ENCODE data around the gene DCAF5.

DCAF5 gene

DNA sequence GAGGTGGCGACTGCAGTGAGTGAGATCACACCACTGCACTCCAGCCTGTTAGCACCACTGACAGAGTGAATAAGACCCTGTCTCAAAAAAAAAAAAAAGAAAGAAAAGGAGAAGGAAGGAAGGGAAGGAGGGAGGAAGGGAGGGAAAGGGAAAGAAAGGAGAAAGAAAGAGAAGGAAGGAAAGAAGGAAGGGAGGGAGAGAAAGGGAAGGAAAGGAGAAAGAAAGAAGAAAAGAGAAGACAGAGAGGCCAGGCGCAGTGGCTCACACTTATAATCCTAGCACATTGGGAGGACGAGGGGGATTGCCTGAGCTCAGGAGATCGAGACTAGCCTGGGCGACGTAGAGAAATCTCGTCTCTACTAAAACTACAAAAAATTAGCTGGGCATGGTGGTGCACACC is 13.2 kb downstream of the DCAF5 start:
- DNase-seq, result no peak

DNA sequence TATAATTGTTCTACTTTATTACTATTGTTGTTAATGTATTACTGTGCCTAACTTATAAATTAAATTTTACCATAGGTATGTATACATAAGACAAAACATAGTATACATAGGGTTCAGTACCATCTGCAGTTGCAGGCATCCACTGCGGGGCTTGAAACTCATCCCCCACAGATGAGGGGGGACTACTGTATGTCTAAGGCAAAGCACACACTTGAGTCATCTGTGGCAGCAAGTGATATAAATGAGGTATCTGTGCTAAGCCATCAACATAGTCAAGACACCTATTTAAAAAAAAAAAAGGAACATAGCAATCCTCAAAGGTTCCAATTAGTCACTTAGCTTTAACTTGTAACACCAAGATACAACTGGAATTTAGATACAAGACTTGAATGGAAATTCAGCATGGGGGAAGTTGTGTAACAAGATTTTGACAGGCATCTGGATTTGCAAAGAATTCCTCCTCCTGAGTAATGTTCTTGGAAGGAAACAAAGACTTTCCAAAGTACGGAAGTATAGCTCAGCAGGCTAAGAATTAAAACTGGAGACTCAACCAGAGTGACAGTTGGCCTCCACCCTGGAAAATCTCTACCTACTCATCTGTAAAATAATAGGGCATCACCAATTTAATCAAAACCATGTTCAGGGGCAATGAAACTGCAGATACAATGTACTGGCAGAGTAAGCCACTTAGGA is 14.9 kb downstream of the DCAF5 start:
- DNase-seq, result peak; percentile 24

DNA sequence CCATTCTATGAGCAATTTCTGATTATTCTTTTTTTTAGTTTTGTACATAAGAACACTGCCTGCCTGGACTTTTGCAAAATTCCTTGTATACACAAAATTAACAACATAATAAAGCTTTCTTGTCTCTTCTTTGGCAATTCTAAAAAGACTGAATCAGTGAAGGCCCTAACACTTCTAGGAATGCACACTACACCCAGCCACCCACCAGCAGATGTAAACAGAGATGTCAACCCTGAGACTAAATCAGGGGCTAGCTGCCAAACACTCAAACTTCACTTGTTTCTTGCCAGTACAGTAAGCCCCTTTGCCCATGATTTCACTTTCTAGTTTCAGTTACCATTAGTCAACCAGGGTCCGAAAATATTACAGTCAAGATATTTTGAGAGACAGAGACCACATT is 15.5 kb downstream of the DCAF5 start:
- DNase-seq, result no peak

DNA sequence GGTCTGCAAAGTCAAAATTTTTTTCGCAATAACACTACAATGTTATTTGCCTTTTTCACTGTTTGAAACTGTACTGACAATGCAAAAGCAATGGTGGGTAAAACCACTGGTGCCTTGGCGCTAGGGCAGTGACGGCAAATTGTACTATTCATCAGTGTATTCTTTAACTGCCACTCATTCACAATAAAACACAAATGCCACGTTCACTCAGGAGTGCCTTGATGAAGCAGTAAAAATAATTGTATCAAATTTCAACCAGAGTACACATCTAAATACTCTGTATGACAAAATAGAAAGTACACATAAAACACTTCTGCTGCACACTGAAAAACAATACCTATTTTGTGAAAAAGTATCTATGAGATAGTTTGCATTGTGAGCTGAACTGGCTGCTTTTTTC is 17.8 kb downstream of the DCAF5 start:
- DNase-seq, result no peak

DNA sequence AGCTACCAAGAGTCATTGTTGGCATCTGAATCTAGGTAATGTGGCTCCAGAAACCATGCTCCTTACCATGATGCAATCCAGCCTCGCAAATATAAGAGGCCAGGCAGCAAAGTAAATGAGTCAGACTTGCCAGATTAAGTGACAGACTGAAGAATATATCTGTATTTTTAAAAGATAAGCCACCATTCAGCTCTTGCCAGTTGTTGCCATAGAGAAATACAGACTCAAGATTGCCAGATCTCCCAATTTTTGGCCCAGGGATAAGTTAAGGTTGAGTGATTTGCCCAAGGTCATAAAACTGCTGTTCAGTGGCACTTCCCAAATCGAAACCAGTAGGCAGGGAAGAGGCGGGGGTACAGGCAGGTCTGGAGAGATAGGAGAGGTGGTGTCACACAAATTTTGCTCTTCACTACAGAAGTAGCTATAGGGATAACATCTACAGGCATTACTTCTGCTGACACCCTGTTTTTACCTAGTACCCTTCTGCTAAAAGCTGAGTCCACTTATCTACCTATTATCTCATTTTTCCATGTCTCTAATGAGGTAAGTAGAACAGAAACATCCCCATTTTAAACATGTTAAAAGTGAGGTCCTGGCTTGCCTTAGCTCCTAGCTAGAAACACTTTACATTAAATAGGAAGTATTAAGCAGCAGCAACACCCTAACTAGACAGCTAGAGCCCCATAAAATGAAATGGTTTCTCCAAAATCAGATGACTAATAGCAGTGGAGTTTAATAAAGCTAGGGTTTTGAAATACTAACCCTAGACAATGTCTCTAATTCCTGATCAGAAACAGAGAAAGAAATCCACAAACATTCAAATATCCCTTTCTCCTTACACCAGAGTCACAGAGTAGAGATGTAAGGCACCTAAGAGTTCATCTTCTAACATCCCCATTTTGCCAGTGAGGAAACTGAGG is 19.5 kb downstream of the DCAF5 start:
- peak; percentile 22 for DNase-seq

DNA sequence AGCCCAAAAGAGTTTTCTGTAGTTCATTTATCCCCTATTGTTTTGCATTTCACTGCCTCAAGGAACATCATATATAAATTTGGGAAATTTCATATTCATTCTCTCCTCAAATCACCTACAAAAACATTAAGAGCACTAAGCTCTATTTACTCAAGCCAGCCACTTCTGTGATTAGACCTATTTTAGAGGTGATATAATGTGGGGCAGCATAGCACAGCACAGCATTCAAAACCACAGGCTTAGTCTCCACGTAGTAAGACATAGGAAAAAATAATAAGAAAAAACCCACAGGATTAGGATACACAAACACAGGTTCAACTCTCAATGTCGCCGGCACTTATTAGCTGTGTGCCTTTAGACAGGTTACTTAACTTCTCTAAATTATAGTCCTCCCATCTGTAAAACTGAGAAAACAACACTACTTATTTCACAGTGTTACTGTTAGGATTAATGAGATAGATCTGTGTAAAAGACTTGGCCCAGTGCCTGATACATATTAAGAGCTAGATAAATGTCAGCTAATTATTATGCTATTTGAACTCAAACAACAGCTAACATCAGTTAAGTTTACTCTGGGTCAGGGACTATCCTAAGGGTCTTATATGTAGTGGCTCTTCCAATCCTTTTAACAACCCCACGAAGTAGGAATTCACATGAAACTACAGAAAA is 20.3 kb downstream of the DCAF5 start:
- DNase-seq, result no peak

DNA sequence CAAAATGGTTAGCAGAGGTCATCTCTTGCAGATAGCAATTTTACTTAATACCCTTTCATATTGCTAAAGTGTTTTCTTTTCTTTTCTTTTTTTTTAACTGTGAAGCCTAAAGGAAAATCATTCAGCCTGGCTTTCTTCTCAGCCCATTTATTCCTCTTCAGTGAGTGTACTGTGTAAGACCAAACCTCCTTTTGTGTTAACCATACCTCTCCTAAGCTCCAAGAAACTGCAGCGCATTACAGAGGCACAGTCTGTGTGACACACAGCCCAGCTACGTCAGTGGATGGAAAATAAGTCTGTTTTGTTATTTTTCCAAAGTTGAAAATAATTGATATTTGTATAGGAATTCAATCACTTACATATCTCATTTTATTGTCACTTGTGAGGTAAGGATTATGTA is 21.7 kb downstream of the DCAF5 start:
- no peak for DNase-seq

DNA sequence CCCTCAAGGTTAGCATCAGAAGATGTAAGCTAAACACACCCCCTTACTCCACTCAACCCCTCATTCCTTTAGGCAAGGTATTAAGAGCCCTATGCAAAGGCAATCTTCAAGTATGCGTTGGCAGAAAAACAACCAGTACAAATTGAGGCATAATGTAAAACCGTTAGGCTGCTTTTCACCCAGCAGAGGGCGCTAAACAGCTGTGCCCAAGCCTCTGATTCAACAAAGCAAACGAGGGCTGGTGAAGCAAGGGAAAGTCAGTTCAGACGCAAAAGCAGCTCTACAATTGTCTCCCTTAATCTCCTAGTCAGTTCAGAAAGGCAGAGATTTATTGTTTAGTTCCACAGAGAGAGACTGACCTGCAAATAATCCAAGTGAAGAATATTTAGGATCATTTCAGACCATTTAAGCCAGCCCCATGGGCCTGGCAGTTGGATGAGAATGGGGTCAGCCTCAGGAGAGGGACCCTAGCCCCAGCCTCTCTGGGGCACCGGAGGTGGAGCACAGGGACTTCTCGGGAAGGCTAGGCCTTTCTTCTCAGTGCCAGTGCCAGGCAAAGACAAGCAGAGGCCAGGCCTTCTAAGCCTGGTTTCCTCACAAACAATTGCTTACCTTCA is 23.5 kb downstream of the DCAF5 start:
- DNase-seq, result peak; percentile 86

DNA sequence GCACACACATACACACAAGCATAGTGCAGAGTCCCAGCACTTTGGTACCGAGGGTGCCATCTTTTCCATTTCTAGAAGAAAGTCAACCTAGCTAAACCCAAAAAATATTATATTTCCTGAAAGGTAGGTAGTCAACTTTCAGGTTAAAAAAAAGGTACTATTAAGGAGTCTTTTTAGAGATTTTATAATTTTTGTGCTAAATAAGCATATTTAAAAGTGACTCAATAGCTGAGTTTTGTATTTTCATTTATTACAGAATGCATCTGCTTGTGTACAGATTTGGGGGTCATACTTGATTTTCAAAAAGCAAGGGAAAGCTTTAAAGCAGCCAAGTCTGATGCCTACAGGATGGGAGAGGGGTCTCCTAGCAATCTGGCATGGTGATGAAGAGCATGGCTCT is 34.6 kb downstream of the DCAF5 start:
- no peak for DNase-seq

DNA sequence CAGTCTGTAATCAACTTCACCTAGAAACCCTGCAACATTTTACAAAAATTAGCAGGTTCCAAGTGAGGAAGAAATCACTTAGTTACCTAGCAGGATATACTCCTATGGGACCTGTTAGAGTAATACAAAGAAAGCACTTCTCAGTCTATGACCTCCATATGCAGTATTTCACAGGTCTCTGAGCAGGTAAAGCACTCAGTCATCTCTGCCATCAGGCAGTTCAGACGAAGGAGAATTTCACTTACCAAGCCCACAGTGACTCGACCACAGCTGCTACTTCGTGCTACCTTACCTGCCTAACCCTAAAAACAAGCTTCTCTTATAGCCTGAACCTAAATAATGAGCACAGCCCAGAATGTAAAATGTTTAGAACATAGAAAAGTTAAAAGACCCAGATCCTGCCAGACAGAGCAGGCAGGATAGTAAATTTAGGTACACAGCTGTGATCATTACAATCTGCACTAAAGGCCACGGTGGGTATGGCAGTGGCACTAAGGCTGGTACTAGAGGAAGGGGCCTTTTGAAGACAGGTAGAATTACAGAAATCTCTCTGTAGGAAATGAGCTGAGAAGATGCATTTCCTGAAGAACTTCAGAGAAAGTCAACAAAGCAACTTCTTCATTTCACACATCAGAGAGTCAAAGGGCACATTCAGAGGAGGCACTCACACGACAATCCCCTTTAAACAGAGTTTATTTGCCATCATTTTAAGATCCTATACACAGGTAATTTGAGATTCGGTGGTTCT is 35.7 kb downstream of the DCAF5 start:
- DNase-seq, result no peak

DNA sequence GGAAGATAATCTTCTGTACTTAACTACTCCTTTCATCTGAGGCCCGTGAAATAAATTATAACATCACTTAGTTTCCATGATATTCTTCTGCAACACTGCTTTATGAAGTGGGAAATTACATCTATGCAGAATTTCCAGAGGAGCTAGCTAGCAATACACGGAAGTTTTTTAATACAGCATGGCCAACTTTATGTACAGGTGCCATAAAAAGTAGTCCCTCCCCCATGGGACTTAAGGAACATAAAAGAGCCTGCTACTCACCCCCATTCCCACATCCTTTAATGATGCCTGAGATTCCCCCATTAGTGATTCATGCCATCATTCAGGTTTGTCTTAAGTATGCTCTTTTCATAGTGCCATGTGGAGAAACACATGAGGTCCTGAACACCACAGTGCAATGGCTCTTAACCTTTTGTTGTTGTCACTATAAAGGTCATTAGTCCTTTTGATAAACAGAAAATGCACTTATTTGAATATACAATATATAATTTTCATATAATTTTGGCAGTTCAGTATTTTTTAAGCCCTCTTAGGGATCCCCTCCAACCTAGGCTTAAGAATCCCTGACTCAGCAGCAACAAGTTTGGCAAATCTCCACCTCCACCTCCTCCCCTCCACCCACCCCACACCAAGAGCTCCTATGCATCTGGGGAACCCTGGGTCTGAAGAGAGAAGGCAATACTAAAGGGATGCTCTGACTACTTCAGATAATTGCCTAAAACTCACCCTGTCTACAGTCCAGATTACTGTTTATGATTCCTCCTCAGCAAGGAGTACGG is 37.3 kb downstream of the DCAF5 start:
- no peak for DNase-seq

DNA sequence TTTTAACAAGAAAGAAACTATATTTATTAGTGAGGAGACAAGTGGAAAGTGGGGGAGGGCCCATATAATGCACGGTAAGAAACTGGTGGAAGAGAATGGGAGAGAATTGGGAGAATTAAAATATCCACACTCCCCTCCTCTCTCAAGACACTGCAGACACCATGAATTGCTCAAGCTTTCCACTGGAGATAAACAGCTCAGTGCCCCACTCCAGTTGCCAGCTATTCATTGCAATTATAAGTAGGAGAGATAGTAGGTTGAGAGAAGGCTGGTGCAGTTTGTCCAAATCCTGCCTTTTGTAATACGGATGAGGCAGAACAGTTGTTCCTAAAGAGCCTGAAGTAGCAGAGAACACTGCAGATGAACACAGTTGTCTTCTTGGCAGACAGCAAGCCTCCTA is 38.2 kb downstream of the DCAF5 start:
- no peak for DNase-seq

DNA sequence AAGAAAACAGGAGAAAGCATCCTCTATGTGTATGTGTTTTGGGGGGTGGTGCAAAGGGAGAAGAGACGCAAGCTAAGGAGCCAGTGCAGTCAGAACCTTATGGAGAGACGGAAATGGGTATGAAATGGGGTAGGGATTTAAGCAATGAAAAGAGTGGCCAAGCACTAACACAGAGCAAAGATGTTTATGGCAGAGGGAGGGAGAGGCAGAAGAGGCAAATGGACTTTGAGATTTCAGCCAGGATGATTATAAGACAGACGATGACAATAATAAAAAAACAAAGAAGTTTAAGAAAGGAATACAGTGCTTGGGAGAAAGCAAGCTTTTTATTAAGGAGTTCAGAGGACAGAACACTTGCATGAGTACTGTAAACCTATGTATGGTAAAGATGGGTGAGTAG is 44.6 kb downstream of the DCAF5 start:
- DNase-seq, result no peak

DNA sequence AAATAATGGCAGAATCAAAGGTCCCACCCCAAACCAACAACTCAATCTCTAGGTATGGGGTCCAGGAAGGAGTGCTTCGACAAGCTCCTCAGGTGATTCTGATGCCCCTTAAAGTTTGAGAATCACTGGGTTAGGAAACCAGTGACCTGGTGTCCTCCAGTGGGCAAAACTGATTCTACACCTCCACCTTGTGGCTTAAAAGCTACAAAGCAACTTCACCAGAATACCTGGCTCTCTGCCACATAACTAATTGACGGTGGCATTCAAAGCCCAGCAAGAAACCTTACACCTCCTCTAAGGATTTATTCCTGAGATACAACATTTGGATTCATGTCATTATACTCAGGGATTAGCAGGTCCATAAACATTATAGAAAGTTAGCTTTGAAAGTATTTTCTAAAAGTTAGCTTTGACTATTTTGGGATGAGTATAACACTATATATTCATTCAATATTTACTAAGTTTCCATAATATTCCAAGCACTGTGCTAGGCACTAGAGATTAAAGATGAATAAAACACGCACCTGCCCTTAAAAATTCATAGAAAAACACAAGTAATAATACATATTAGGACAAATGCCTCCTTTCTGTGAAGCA is 45.4 kb downstream of the DCAF5 start:
- peak; percentile 47 for DNase-seq

DNA sequence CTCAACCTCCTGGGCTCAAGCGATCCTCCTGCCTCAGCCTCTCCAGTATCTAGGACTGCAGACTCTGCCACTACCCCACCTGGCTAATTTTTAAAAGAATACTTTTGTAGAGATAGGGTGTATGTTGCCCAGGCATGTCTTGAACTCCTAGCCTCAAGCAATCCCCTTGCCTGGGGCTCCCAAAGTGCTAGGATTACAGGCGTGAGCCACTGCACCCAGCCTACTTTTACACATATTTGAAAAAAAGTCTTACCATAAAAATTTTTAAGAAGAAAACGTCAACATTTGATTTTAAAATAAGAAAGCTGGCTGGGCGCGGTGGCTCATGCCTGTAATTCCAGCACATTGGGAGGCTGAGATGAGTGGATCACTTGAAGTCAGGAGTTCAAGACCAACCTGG is 46.5 kb downstream of the DCAF5 start:
- DNase-seq, result no peak

DNA sequence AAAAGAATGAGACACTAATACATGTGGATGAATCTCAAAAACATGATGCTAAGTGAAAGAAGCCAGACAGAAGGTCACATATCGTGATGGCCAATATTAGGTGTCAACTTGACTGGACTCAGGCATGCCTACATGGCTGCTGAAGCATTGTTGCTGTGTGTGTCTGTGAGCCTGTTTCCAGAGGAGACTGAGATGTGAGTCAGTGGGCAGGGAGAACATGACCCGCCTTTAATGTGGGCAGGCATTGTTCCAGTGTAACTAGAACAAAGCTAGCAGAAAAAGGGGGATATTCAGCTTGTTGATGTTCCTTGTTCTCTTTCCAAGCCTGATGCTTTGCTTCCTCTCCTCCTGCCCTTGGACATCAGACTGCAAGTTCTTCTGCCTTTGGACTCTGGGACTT is 47.6 kb downstream of the DCAF5 start:
- DNase-seq, result no peak

DNA sequence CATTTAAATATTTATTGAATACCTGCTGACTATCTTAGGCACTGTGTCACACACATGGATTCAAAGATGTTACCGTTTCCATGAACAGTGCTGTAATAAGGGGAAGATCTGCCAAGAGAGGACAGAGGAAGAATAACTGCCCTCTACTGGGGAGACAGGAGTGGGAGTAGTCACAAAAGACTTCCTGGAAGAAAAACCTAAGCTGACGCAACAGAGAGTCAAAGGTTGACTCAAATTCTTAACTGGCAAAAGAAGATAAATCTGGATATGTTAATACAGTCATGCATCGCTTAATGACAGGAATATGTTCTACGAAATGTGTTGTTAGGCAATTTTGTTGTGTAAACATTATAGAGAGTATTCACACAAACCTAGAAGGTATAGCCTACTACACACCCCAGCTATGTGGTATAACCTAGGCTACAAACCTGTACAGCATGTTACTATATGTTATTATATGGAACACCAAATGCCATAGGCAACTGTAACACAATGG is 51.5 kb downstream of the DCAF5 start:
- DNase-seq, result peak; percentile 81

DNA sequence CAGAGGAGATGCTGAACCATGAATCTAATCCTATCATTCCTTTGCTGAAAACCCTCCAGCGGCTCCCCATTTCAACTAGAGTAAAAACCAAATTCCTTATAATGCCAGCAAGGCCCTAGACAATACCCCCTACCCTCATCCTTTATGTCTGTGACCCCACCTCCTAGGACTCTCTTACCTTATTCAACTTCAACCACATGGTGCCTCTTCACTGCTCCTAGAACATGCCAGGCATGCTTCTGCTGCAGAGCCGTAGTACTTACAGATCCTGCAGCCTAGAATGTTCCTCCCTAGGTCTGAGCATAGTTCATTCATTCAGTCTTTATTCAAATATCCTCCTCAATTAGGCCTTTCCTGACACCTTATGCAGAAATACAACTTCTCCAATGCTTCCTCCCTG is 54.9 kb downstream of the DCAF5 start:
- DNase-seq, result no peak

DNA sequence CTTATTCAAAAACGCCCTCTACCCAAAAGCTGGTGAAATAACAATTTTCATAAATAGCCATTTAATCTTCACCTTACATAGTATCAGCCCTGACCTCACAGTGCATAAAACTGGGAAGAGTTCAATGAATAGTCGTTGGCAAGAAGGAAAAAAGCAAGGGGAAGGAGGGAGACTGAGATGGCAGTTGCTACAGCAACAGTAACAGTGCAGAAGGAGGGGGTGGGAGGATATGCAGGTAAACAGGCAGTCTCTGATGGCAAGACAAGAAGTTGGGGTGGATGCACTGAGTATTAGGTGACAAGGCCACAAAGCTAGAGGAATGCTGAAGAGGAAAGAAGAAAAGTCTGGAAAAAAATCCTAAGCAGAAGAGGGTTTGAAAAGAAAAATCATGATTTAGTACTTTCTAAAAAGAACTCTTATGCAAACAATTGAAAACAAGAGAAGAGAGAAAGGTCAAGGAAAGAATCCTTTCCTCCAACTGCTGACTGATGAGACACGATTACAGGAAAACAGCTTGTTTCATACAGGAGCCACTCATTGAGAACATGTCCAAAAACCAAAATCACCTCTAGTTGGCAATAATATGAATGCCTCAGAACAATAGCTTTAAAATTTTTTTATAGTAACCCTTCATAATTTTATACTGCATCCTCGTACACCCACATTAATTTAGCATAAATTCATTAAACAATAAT is 56.0 kb downstream of the DCAF5 start:
- DNase-seq, result no peak

DNA sequence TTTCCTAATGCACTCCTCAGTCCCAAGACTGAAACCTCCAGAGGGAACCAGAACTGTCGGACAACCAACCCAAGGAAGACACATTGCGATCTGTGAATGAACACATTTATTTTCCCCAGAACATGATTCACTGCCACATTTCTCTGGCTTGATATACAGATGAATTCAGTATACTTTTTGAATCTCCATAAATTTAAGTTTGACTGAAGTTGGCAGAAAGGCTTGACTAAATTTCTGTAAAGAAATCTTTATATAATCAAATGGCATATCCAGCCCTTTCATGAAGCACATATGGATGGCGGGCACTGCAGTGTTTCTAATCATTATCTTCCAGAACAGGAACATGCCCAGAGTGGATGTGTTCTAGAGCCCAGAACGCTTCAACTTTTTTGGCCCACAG is 56.7 kb downstream of the DCAF5 start:
- peak; percentile 17 for DNase-seq

DNA sequence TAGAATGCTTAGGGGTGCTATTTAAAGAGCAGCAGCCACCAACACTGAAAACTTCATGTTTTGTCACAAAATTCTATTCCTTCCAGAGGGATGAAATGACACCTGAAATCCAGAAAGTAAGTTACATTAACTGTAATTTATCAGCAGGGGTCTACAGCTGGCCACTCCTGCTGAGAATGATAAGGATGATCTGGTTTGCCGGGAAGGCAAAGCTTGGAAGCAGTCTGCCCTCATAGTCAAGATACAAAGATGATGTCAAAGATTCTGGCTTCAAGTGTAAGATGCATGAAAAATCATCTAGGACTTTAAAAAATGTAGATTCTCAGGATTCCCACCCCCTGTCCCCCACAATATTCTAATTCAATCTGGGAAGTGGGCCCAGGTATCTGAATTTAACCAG is 58.4 kb downstream of the DCAF5 start:
- DNase-seq, result no peak

Measured in suppressor macrophage treated with lipopolysaccharide for 4 hours (primary cell).